TTC549 (cell line): ENCODE results near the gene RER1.

Source experiments
- FAIRE-seq: peaks from 2 replicates; lab custom pipeline; 2012; peaks lifted over from hg19 to GRCh38; lab: Jason Lieb, UNC

The RER1 gene

DNA sequence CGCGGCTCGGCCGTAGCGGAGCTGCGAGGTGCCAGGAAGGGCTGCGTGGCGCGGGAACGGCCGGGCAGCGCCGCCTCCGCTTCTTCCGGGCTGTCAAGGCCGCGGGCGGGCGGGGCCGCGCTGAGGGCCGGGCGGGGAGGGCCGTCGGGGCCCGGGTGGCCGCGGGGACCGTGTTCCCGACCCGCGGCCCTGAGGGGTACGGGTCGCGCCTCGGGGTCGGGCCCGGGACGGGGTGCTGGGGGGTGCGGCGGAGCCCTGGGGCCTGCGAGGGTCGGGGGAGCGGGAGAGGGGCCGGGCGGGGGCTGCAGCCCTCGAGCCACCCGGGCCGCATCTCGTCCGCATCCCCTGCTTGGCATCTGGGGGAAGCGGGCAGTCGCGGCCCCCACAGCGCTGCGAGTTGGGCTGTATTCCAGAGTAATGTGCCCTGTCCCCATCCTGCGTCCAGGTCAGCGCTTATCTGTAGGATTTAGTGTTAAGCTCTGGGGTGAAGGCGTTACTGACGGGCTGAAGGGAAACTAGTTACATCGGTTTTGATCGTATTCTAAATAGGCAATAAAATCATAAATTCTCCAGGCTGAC lies 379 bp downstream of the RER1 start:
- no peak for FAIRE-seq

DNA sequence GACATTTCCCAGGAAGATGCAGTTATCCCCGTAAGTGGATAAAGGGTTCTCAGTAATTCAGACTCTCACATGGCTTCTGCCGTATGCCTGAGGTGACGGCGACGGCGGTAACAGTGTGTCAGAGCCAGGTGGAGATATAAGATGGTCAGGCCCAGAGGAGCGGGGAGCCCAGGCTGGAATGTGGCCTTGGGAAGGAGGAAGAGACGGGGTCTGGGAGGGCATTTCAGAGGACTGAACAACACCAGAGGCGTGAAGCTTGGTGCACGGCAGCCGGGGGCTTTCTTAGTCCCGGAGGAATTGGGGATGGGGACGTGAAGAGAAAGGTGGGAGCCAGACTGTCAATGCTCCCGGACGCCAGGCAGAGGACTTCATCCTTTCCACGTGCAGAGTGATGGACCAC lies 1.0 kb downstream of the RER1 start:
- FAIRE-seq = no peak

DNA sequence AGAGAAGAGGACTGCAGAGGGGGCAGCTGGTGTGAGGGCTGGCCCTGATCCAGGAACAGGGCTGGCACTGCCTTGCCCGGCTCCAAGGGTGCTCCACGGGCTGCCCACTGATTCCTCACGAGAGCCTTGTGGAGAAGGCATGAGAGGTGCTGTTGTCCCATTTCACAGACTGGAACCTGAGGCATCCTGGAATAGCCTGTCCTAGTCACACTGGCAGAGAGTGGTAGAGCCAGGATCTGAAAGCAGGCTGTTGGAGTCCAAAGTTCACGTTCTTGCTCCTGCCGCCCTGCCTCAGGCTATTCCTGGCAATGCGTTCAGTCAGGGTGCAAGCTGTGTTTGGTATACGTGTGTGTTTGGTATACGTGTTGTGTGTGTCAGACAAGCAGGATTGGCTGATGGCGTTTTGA lies 1.8 kb downstream of the RER1 start:
- FAIRE-seq = no peak

DNA sequence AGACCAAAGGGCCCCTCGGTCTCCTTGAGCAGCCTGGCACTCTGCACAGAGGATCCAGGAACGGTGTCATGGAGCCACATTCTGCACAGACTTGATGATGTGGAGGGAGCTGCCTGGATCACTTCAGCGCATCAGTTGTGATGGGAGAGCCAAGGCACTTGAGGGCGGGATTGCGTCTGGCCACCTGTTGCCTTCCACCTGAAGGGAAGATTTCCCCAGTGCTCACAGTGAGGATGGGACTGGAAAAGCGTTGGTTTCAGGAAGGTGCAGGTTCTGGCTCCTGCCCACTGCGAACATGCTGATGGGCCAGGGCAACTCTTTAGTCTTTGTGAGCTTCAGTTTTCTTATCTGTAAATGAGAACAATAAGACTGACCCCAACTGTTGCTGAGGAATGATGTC lies 2.6 kb downstream of the RER1 start:
- FAIRE-seq = no peak

DNA sequence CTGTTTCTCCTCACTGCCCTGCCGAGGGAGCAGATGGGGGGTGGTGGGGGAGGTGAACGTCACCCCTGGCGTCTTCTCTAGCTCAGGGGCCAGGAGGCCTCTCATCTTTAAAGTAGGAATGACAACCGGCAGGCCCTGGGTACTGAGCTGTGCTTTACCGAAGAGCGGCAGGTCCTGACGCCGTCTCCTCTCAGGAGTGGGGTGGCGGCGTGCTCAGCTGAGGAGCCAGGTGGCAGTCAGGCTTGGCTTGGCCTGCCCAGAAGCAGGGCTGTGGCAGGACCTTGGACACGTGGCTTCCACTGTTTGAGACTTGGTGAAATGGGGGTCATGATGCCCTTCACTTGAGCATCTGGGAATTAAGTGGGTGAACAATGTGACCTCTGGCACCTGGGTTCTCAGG lies 3.1 kb downstream of the RER1 start:
- FAIRE-seq = no peak

DNA sequence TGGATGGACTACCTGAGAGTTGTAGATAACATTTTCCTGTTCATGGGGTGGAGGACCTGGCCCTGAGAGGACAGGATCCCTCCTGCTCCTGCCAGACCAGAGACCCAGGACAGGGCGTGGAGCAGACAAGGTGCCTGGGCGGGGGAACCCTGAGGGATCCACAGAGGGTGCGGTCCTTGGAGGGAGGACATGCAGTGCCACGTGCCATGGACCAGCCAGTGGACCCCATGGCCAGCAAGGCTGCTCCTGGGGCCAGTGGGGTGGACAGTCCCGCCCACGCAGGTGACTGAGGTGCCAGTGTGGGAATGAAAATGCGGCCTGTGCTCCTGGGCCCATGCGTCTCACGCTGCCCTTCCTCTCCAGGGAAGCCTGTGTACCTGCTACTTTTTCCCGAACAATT lies 3.6 kb downstream of the RER1 start:
- no peak for FAIRE-seq

DNA sequence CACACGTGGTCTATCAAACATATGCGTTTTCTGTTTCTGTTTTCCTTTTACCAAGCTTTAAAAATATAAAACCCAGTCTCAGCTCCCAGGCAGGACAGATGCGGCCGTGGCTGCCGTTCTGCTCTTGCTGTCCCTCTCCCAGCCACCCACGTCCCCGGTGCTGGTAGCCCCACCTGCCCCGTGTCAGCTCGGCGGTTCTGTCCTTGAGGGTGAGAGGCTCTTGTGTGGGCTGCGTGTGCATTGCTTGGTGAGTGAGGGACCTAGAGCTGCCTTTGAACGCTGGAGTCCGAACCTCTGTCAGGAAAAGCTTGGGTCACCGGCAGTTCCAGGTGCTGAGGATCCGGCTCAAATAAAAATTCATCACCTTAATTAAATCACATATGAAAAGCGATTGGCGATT lies 4.4 kb downstream of the RER1 start:
- FAIRE-seq = no peak

DNA sequence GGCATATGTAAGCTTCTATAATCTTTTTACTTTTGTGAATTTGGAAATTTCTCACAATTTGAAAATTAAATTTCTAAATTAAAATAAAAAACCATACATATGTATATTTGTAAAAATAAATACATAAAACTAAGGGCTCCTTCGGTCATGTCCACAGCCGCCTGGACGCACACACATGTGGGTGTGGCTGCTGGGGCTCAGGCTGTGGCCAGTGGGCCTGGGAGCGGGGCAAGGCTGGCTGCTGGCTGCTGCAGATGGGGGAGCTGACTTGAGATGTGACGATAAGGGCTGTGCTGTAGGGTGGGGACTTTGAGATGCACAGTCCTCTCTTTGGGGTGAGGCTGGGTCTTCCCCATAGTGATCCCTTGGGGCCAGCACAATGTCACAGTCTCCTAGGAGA lies 4.8 kb downstream of the RER1 start:
- no peak for FAIRE-seq

DNA sequence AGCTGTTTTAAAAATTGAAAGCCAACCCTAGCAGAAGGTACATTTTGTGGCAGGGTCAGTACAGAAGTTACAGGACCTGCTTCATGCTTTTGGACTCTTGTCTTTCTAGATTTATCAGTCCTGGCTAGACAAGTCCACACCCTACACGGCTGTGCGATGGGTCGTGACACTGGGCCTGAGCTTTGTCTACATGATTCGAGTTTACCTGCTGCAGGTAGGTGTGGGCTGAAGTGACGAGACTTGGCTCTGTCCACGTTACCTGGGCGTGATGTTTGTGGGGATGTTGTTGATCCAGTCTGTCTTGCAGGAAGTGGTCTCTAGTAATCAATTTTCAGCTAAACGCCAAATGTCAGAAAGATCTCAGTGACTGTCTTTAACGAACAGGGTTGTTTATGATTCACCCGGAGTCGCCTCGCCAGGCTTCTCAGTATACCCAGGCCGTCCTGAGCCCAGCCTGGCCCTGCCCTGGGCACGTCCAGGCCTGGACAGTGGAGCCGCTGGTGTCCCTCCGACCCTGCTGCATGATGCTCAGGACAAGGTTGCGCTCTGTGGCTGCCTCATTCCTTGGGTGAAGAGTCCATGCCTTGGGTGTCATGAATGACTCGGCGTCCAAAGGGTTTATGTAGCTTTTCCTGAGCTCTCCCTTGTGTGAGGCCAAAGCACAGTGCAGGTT lies 5.5 kb downstream of the RER1 start:
- FAIRE-seq = no peak

DNA sequence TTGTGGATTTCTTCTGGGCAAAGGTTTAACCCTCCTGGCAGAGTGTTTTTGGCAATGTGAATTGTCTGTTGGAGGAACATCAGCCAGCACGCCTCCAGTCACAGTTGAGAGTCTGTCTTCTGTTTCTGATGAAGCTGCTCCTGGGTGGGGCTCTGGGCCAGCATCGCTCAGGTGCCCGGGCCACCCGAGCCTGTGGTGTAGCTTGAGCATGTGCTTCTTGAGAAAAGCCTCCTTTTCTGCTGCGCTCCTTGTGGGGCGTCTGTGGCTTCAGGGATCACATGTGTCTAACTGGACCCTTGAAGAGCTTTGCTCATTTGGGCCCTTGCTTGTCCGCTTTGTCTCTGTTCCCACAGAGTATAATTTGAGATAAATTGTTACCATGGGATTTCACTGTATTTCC lies 7.2 kb downstream of the RER1 start:
- FAIRE-seq = no peak

DNA sequence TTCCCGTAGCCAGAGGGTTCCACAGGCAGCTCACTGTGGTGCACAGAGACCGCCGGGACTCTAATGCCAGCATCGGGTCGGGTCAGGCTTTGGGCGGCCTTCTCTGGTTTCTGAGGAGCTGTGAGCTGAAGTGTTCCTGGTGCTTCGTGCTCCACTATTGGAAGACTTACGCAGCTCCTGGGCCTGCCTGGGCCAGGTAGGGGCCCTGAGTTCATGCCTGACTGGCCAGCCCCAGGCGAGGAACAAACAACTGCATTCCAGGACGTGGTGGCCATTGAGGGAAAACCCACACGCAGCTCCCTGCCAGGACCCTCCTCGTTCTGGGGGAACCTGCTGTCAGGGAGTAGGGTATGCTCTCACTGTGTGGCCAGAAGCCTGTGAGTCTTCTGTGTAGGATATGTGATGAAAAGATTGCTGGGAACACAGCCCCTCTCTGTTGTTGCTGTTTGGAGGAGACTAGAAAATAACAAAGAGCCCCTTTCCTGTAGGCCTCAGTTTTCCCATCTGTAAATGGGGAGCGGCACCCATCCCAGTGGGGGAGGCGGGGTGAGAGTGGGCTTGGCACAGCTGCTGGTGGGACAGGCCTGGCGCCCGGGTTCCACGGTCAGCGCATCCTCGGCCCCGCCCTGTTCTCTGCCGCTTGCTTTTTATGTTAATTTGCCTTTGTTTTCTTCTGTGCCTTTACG lies 8.4 kb downstream of the RER1 start:
- FAIRE-seq = no peak

DNA sequence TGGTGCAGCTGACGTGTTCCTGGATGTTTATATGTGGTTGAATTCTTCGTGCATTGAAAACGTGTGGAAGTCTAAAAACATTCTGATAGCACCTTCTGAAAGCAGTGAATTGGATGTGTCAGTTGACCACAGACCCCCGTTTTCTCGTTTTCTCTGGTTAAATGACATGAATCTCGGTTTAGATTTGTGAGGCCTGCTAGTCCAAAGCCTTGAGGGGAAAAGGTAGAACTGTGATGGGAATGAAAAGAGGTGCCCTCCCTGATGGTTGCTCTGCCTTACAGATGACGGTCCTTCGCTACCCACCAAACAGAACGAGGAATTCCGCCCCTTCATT lies 8.9 kb downstream of the RER1 start:
- FAIRE-seq = no peak

DNA sequence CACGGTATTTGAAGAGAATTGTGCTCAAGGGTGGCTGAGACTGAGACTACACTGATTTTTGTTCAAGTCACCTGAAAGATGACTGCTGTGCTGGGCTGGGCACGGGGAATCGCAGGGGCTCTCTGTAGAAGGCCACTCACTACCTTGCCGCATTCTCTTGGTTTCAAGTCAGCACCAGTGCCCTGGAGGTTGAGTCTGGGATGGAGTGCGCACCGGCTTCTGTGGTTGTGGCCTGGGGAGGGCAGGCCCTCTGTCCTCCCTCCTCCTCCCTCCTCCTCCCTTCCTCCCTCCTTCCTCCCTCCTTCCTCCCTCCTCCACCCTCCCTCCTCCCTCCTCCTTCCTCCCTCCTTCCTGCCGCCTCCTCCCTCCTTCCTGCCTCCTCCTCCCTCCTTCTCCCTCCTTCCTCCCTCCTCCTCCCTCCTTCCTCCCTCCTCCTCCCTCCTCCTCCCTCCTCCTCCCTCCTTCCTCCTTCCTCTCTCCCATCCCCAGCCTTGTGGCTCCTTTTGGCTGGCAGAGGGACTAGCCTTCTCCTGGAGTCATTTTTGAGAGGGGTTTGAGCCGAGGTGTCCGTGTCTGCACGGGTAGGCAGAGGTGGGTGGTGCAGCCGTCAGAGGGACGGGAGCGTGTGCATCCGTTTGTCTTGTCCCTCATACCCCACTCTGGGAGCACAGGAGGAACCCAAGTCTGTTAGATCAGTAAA lies 9.5 kb downstream of the RER1 start:
- FAIRE-seq = no peak

DNA sequence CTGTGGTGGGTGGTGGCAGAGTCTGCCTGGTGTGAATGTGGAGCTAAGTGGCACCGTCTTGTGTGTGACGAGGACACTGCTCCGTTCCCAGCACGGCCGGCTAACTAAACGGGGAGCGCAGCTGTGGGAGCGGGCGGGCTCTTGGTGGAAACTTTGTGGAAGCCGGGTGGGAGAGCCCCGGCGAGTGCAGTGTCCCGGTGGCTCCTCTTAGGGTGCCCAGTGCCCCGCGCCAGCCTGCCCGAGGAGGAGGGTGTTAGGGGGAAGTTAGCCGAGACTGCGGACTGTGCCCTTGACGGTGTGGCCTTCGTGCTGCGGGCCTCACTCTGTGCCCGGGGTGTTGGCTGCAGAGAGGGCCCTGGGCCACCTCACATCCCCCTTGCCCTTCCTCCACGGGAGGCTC lies 10.8 kb downstream of the RER1 start:
- no peak for FAIRE-seq

DNA sequence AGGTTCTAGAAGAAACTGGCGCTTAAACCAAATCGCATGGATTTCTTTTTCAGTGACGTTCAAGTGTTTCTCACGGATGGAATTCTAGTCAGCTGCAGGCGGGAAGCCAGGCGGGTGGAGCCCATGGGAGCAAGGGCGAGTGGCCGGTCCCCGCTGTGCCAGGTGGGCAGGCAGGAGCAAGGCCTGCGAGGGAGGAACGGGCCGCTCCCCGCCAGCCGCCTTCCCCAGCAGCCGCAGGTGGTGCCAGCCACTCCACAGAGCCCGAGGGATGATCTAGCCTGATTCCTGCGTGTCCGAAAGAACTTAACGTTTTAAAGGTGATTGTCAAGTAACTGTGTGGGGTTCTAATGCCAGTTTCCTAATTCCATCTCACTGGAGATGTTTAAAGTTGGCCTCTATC lies 11.6 kb downstream of the RER1 start:
- no peak for FAIRE-seq

DNA sequence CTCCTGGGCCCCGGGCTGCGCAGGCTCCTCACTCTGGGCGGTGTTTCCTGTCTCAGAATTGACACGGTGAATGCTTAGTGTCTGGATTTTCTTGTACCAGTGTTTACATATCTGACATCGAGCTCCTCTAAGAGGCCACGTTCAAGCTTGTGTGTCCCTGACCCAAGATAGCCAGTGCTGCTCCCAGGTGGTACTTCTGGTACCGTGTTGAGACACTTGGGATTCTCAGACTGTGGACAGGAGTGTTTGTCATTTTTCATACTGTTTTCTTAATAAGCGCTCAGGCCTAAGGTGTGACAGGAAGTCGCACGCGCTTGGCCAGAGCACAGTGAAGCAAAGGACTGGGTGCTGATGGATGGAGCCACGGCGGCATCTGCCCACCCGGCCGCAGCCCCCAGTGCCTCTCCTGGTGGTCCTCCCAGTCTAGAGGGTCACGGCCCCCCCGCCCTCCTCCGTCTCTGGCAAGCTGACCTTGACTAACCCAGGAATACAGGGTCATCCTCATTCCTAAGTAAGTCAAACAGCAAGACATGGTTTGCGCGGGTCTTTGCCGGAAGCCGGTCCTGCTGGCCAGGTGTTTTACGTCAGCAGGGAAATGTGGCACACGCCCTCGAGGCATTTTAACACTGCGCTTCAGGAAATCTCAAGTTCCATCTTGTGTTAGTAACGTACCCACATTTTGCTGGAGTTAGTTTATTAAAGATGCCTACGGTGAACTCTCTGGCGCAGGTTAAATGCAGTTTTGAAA lies 12.7 kb downstream of the RER1 start:
- no peak for FAIRE-seq

DNA sequence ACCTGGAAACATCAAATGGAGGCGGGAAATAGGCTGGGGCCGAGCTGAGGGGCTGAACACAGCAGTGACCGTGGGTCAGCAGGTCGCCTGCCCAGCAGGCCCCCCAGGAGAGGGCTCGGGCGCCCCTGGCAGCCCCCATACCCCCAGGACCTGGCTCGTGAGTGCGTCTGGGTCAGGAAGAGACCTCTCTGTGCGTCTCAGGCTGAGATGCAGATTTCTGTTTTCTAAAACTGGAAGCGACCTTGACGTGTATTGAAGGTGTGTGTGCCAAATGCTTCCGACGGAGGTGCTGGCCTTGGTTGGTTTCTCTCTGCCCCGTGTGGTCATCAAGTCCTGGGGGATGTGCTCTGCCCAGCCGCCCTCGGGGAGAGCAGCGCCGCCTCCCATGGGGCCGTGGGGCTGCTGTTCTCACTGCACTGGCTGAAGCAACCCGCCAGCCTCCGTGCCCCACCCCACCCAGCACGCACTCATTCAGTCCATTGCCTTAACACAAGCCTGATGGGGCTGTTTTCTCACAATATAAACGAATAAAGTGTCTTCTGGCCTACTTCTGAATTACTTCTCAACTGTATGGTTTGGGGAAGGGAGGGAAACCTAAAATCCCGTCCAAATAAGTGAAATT lies 13.4 kb downstream of the RER1 start:
- FAIRE-seq = no peak

DNA sequence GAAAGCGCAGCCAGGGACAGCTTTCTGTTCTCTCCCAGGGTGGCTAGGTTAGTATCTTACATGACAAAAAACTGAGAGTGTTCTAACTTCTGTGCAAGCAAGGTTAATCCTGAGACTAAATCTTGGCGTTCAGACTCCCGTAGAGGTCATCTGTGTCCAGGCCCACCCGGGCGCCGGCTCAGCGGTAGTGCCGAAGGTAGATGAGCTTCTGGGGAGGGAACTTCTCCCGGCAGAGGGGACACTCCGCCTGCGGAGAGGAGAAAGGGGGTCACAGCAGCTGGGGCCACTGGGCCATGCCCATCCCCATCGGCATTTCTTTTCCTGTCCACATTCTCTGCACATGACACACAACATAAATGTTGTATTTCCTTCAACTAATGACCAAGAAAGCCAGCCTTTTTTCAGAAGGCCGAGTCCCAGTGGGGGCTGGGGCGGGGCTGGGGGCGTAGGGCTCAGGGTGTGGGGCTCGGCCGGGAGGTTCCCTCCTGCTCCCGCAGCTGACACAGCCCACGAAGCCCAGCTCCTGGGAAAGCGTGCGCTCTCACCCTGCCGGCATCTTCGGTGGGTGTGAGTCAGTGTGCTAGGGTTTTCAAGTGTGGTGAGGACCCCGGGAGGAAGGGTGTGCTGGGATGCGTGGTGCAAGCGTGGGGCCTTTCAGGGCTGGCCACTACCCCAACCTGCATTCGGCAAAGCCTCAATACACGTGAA lies 14.1 kb downstream of the RER1 start:
- no peak for FAIRE-seq

DNA sequence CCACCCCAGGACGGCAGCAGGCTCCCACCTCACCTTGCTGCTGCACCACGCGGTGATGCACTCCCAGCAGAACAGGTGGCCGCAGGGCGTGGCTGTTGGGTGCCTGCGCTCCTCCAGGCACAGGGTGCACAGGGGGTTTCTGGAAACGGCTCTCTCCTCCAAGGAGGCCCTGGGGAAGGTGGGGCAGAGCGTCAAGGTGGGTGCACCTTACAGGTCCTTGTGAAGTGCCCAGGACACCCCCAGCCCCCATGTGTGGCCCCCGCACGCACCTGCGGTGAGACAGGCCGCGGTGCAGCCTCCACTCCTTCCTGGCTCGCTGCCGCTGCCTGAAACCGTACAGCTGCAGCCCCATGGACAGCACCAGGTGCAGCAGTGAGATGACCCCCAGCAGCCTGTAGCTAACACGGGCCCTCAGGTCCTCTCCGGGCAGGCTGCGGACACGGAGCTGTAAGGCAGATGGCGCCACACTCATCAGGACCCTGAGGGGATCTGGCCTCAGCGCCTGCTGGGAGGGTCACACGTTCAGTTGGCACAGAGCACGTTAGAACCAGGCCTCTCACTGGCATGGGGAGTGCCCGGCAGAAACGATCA lies 14.9 kb downstream of the RER1 start:
- no peak for FAIRE-seq

DNA sequence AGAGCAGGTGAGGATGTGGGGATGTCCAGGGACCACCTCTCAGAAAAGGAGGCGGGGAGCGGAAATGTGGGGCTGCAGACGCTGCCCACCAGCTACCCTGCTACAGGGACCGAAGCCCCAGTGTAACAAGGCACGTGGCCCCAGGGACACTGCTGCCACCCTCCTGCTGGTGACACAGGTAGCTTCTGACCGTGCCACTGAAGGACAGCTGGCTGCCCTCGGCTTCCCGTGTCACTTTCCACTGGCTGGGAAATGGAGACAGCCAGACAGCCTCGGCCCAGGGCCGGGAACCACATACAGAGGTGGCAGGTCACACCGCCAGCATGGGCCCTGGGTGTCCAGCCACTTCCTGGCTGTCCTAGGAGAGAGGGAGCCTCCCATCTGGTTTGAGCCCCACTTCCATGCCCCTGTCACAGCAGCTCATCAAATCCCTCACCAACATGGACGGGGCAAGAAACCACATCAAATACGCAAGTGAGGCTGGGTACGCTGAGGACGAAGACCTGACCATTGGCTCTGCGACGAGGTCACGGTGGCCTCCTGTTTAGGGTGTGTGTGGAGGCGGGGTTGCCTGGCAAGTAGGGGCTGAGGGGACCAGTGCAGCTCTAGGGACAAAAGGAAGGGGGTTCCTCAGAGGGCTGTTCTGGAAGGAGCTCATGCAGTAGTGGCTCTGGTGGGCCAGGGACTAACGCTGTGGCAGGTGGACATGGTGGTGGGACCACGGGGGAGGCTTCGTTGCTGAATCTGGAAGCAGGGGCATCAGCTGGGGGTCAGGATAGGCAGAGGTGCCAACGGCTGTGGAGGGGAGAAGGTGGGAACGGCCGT lies 15.7 kb downstream of the RER1 start:
- FAIRE-seq = no peak

DNA sequence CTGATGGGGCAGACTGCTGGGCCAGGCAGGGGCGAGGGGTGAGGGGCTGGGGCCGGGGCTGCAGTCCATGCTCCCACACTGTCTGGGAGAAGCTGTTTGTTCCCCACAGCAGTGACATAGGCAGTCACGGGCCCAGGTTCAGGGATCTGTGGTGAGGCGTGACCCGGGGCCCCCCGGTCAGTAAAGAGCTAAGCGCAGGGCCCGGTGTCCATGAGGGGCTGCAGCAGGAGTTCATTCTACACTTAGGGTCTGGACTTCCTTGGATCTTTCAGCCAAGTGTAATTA lies 16.3 kb downstream of the RER1 start:
- FAIRE-seq = no peak
